GM19025 (cell line): Measurements from ENCODE around the gene DMRT3.
"Not testable (repeated sequence)": the region's sequence is repeated elsewhere in the genome, so short reads cannot be mapped to it uniquely, and the experiment has no call there.

Experiments
- ATAC-seq: cut with Tn5 transposase; IDR thresholded peaks from one replicate; pipeline ENCODE4 v1.9.1; 2021; ENCODE audit warnings: mild to moderate bottlenecking, low read depth, moderate library complexity; ENCODE audit not compliant: unreplicated experiment

The DMRT3 gene

DNA sequence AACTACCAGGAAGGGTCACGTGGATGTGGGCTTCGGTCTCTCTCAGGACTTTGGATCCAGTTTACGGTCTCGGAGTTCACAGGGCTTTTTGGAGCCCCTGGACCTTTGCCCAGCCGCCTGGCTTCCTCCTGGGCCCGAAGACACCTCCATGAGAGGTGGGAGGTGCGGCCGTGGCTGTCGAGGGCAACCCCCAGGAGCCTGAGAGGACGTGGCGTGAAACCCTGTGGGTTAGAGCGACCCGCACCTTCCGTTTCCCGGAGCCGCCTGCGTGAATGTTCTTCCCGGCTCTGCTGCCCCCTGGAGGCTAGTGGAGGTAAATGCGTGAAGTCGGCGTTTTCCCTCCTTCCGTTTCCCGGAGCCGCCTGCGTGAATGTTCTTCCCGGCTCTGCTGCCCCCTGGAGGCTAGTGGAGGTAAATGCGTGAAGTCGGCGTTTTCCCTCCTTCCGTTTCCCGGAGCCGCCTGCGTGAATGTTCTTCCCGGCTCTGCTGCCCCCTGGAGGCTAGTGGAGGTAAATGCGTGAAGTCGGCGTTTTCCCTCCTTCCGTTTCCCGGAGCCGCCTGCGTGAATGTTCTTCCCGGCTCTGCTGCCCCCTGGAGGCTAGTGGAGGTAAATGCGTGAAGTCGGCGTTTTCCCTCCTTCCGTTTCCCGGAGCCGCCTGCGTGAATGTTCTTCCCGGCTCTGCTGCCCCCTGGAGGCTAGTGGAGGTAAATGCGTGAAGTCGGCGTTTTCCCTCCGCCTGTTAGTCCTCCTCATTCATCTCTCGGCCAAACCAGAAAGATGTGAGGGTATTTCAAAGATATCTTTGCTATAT is 22.1 kb downstream of the DMRT3 start:
- ATAC-seq, result not testable (repeated sequence)

GRCh38 chr9:1001838-1002237 is 25.4 kb downstream of the DMRT3 start:
- ATAC-seq, result no peak

DNA sequence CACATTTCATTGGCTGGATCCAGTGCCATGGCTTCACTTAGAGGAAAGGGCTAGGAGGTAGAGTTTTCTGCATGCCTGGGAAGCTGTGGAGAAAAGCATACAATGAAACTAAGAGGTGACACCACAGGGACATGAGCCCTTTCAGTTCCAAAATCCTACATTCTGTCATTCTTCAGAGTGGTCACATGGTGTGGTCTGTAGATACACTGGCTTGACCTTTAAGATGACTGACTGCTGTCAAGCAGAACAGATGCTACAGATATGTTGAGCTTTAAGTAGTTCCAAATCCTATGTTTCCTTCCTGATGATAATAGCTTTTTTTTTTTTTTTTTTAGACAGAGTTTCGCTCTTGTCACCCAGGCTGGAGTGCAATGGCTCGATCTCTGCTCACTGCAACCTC is 26.2 kb downstream of the DMRT3 start:
- no peak for ATAC-seq

DNA sequence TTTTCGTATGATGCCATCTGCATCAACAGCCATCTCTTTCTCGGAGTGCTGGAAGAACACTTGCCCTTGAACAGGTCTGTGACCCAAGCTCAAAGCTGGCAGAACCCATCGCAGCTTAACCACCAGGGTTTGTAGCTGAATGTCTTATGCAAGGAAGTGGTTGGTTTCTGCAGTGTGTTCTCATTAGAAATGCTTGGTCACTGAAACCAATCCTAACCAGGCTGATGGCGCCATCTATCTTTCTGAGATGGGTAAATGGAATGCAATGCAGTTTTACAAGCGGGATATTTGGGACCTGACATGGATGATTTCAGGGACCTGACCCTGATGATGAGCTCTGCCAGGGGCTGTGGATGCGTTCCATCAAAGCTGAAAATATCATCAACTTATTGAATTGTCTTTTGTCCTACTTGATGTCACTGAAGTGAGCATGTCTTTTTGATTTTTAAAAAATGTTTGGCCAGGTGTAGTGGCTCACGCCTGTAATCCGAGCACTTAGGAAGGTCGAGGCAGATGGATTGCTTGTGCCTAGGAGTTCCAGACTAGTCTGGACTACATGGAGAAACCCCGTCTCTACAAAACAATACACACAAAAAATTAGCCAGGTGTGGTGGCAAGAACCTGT is 28.7 kb downstream of the DMRT3 start:
- ATAC-seq, result peak; percentile 43

DNA sequence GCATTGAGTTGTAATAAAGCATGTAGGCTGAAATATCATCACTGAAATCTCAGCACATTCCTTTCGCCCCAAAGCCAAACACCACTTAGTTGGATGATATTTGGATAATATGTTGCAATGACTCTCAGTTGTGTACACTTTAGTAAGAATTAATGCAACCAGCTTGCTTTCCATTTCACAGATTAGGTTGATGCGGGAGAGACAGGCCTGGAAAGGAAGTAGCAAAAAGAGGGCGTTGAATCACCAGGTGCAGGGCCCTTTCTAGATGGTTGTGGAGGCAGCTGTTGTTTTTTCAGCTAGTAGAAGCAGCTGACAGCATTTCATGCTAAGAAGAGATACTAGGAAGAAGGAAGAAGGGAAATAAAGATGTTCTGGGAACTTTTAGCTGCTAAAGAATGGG is 30.9 kb downstream of the DMRT3 start:
- no peak for ATAC-seq

DNA sequence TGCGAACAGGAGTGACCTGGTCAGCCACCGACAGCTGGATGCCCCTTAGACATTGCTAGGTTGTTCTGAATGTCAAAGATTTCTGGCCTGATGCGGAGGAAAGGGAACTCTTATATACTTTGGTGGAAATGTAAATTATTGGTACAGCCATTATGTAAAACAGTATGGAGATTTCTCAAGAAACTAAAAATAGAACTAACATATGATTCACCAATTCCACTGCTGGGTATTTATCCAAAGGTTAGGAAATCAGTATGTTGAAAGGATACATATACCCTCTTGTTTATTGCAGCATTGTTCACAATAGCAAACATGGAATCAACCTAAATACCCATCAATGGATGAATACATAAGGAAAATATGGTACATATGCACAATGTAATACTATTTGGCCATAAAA is 31.8 kb downstream of the DMRT3 start:
- no peak for ATAC-seq

- peak; percentile 92 for ATAC-seq
Observed at GRCh38 chr9:1009101-1009707, 32.7 kb downstream of the DMRT3 start.

DNA sequence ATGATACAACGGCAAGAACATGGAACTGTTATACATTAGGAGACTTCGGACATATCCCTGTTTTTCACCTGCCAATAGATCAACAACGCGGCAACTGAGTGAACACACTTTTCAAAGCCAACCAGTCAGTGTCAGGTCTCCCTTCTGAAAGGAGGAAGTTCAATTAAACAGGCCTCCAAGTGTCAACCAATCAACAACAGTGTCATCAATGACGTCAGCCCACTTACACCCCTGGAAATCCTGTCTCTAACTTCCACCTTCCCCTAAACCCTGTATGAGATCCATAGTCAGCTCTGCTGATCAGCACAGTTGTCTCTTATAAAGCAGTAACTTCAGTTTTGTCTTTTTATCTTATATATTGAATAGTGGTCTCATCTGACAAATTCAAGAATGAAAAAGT is 36.6 kb downstream of the DMRT3 start:
- no peak for ATAC-seq

DNA sequence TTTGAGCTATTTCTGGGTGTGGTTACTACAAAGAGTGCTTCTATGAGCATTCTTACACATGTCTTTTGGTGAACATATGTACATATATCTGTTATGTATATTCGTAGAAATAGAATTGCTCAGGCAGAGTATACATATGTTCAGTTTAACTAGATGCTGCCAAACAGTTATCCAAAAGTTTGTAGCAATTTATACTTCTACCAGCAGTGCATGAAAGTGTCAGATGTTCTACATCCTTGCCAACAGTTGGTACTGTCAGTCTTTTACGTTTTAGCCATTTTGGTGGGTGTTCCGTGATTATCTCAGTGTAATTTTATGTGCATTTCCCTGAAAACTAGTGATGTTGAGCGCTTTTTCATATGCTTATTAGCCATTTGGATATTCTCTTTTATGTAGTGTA is 37.8 kb downstream of the DMRT3 start:
- ATAC-seq, result no peak

DNA sequence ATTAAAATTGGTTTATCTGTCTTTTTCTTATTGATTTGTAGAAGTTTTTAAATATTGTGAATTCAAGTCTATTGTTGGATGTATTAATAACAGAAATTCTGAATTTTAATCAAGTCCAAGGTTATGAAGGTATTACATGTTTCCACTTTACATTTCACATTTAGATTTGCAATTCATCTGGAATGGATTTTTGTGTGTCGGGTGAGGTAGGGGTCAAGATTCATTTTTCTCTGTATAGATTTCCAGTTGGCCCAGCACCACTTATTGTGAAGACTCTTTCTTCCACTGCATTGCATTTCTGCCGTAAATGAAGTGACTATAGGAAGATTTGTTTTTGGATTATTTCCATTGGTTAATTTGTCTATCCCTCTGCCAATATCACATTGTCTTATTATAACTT is 38.2 kb downstream of the DMRT3 start:
- no peak for ATAC-seq

DNA sequence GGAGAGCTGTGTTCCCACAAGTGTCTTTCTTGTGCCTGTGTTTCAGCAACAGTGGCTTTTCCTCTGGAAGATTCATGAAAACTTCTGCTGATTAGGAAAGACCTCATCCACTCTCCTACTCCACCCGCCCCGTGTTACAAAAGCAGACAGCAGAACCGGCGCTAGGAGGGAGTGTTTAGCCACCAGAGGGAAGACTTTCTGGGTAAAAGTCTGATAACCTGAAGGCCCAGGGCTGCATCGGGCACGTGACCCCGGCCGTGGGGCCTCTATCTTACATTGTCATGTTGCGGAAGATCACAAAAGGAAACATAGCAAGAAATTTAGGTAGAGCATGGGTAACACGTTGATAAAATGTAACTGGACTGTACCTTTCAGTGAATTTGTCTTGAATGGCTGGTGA is 41.7 kb downstream of the DMRT3 start:
- no peak for ATAC-seq

DNA sequence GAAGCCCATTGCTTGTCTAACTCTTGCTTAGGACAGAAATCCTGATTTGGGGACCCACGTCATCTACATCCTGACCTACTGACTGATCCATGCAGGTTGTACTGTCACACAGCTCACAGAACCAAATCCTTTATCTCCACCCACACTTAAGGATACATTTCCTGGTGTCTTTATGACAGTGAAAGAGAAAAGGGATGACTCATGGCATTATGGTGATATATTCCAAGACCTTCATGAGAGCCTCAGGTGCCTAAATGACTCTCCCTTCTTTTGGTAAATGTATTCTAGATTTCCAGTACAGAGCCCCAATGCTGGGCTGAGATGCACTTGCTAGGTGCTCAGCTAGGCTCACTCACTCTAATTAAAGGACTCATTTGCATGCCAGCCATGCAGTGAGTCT is 47.7 kb downstream of the DMRT3 start:
- ATAC-seq, result no peak

- no peak for ATAC-seq
Observed at GRCh38 chr9:1025131-1025530, 48.7 kb downstream of the DMRT3 start.

DNA sequence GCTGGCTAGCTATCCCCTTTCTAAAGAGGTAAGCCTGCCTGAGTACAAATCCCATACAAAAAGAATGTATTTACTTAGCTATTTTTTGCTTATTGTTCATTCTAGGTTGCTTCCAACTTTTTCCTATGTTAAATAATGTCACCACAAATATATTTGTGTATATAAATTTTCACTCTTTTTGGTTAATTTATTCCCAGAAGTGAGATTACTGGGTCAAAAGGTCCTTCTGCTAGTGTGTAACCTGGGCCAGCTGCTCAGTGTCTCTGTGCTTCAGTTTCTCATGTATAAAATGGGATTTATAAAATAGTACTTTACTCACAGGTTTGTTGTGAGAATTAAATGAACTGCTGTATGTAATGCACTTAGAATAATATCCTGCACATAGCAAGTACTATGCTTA is 49.8 kb downstream of the DMRT3 start:
- no peak for ATAC-seq

DNA sequence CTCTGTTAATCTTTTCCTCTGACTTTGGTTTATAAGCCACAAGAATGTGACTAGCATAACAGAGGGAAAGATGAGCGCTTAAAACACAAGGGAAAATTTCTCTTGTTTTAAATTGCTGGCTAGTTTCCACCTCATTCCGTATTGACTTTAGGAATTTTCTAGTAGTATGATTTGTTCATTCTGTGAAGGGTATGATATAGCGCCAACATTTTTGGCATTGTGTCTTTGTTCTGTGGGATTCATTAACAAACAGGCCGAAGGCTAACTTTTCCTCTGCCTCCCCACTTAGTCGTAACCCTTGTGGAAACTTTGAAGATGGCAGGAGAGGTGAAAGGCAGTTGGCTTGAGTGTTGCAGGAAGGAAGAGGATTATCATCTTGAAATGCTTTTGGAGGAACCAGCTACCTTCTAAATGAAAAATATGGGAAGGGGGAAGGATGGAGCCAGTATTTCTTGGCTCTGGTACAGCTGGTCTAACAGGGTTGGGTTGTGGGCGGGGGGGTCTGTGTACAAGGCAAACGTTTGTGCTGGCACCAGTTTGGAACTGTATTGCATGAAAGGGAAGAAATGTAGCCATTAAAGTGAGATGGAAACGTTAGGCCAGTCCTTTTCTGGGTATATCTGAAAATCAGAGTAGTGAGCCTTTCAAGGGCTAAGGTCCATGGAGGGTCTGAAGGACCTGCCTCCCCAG is 52.2 kb downstream of the DMRT3 start:
- no peak for ATAC-seq

GRCh38 chr9:1031951-1032601 is 55.6 kb downstream of the DMRT3 start:
- ATAC-seq, result no peak

- ATAC-seq, result no peak
Observed at GRCh38 chr9:1034271-1034670, 57.8 kb downstream of the DMRT3 start.

- no peak for ATAC-seq
Observed at GRCh38 chr9:1039589-1039988, 63.1 kb downstream of the DMRT3 start.
